Measurements from ENCODE around the gene ATP6V0D1. TPM values are rescaled to one million over a fixed set of nuclear protein-coding genes. Genes with fewer than 3 reads are reported as not detected.

Gene ATP6V0D1
- polyA plus RNA-seq, 2 of the 4 experiments (the other 2 are of a cell fraction), result 45.7 to 103 TPM

DNA sequence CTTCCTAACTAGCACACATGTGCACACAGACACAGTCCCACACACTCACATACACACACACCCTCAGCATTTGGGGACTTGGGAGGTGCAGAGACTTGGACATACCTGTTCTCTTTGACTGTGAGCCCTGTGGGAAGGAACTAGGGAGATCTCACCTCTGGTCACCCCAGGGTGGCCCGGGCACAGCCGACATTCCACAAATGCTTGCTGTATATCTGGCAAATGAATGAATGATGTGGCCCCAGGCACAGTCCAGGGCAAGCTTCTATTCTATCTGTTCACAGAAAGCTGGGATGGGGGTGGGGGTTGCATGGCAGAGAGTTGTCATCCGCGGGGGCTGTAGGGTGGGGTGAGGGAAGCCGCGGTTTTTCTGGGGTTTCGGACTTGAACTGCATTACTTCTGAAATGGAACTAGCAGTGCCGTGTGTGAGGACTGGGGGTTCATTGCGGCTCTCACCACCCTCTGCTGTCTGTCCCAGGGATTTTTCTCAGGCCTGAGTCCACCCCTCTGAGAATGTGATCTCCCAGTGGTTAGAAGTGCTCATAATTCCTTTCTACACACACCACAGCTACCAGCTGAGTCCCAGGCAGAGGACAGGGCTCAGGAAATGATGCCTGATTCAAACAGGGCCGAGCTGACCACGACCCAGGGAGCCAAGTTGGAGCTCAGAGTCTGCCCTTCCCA, 44.4 kb upstream of the ATP6V0D1 start:
- Histone ChIP-seq H3K4me3 (no peak overlapping the region), H3K4me2 (peak overlapping the region; percentile 52), H3K27ac (peak overlapping the region in 1 of 2 experiments; percentile 42; a peak in 3 of 6 replicates), H3K9me3 (no peaks in the 10 kb centered on the region), H3K4me1 (peaks cover 50% of the 10 kb centered on the region)
- ChIA-PET CTCF (interaction anchor here (0.6 to 8.7 kb wide), 7 partner anchors 8 to 674 kb away, joined by 3 to 301 read pairs (median 9); partner anchors contain the start of genes CARMIL2 and CTCF), POLR2A (no interaction called here)
- FAIRE-seq (no peak), DNase-seq (ENCODE audit: low read depth in 1 of 2, low spot score in 1 of 2) (no peak), ATAC-seq (no peak)
- TF ChIP-seq, protein P1, sequence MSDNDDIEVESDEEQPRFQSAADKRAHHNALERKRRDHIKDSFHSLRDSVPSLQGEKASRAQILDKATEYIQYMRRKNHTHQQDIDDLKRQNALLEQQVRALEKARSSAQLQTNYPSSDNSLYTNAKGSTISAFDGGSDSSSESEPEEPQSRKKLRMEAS (IDR thresholded peaks at IDR 0.05), result no peak
- TF ChIP-seq, protein P2, sequence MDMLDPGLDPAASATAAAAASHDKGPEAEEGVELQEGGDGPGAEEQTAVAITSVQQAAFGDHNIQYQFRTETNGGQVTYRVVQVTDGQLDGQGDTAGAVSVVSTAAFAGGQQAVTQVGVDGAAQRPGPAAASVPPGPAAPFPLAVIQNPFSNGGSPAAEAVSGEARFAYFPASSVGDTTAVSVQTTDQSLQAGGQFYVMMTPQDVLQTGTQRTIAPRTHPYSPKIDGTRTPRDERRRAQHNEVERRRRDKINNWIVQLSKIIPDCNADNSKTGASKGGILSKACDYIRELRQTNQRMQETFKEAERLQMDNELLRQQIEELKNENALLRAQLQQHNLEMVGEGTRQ (IDR thresholded peaks at IDR 0.05), result no peak
- TF ChIP-seq HOXB13 (CRISPR knock-in tag; IDR thresholded peaks at IDR 0.05; ENCODE audit: low read depth) (no peak), NFE2L2 (conservative IDR thresholded peaks at IDR 0.05; ENCODE audit: low read length) (no peak)
- WGBS (ENCODE audit: missing lambda C conversion rate), result 49% methylated on average over 11 of the region's 11 CpGs

DNA sequence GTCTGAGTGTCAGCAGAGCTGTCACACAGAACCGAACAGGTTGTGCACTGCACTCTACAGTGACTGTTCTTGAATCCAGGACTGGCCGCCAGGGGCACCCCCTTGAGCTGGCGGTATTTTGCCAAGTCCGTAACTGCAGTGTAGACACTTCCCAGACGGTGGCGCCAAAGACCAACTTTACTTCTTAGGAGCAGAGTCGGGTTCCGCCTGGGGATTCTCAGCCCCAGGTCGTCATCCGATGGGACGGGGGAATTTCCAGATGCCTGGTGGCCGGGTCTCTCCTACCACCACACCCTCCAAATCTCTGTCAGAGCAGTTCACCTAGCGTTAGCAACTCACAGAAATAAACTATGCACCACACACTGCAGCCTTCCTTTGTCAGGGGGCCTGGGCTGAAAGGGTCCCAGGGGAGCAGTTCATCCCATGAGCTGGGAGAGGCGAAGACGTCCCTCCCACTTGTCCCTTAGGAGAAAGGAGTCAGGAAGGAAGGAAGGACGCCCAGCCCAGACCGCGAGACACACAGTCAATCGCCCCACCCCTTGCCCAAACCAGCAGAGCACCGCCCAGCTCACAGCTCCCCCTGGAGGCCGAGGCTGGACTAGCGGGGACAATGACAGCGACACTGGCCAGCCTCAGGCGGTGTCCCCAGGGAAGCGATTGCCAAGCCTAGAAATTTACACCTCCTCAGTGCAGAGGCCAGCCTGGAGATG, 40.3 kb upstream of the ATP6V0D1 start:
- peak overlapping the region; percentile 98 for H3K4me2 ChIP-seq
- ChIA-PET POLR2A (interaction anchor here (0.9 to 1.5 kb wide), 7 partner anchors 8 to 139 kb away, joined by 3 to 12 read pairs (median 5); partner anchors contain the start of genes ACD, ATP6V0D1, CTCF and PARD6A), CTCF (interaction anchor here (0.6 to 8.7 kb wide), 74 partner anchors 10 to 785 kb away, joined by 3 to 301 read pairs (median 5); partner anchors contain the start of genes ACD, AGRP, ATP6V0D1 and C16orf86)
- peak overlapping the region; percentile 64 for H3K4me3 ChIP-seq
- DNase-seq (ENCODE audit: low read depth in 1 of 2, low spot score in 1 of 2) (peak; percentile 94 to 96), FAIRE-seq (peak; percentile 73), ATAC-seq (peak; percentile 88 to 91)
- H3K4me1 ChIP-seq, result peaks cover 52% of the 10 kb centered on the region
- under 1% methylated on average over 22 of the region's 25 CpGs for WGBS (ENCODE audit: missing lambda C conversion rate)
- no peaks in the 10 kb centered on the region for H3K9me3 ChIP-seq
- TF ChIP-seq RAD21 (conservative IDR thresholded peaks at IDR 0.05 in 1 of 2, IDR thresholded peaks at IDR 0.05 in 1 of 2), result peak; percentile 93 to 95
- TF ChIP-seq, protein P3, sequence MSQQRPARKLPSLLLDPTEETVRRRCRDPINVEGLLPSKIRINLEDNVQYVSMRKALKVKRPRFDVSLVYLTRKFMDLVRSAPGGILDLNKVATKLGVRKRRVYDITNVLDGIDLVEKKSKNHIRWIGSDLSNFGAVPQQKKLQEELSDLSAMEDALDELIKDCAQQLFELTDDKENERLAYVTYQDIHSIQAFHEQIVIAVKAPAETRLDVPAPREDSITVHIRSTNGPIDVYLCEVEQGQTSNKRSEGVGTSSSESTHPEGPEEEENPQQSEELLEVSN (IDR thresholded peaks at IDR 0.05; ENCODE audit: borderline replicate concordance, low read depth), result no peak
- no peak for TF ChIP-seq NR3C1 (IDR thresholded peaks at IDR 0.05)
- peak; percentile 70 for TF ChIP-seq MAFK (IDR thresholded peaks at IDR 0.05; ENCODE audit: partially characterized antibody)
- TF ChIP-seq FOSL2 (IDR thresholded peaks at IDR 0.05), result no peak
- no peak for TF ChIP-seq FOSL2 (CRISPR knock-in tag; IDR thresholded peaks at IDR 0.05)
- peak; percentile 74 for TF ChIP-seq SMC3 (IDR thresholded peaks at IDR 0.05)
- TF ChIP-seq HEYL (CRISPR knock-in tag; IDR thresholded peaks at IDR 0.05), result no peak
- peak; percentile 80 for TF ChIP-seq POLR2A (IDR thresholded peaks at IDR 0.05; ENCODE audit: low read length)
- peak in 1 of 2 experiments; percentile 42; a peak in 1 of 5 replicates for TF ChIP-seq JUN (IDR thresholded peaks at IDR 0.05)
- 0 out of 2 replicates have a peak, but pooled peaks have one; percentile 39 for TF ChIP-seq TP53 (CRISPR knock-in tag; IDR thresholded peaks at IDR 0.05)
- TF ChIP-seq, protein P1 (IDR thresholded peaks at IDR 0.05), result peak; percentile 51; the same call in 1 of the 2 replicates
- TF ChIP-seq, protein P4, sequence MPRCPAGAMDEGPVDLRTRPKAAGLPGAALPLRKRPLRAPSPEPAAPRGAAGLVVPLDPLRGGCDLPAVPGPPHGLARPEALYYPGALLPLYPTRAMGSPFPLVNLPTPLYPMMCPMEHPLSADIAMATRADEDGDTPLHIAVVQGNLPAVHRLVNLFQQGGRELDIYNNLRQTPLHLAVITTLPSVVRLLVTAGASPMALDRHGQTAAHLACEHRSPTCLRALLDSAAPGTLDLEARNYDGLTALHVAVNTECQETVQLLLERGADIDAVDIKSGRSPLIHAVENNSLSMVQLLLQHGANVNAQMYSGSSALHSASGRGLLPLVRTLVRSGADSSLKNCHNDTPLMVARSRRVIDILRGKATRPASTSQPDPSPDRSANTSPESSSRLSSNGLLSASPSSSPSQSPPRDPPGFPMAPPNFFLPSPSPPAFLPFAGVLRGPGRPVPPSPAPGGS (IDR thresholded peaks at IDR 0.05), result no peak
- TF ChIP-seq, protein P5, sequence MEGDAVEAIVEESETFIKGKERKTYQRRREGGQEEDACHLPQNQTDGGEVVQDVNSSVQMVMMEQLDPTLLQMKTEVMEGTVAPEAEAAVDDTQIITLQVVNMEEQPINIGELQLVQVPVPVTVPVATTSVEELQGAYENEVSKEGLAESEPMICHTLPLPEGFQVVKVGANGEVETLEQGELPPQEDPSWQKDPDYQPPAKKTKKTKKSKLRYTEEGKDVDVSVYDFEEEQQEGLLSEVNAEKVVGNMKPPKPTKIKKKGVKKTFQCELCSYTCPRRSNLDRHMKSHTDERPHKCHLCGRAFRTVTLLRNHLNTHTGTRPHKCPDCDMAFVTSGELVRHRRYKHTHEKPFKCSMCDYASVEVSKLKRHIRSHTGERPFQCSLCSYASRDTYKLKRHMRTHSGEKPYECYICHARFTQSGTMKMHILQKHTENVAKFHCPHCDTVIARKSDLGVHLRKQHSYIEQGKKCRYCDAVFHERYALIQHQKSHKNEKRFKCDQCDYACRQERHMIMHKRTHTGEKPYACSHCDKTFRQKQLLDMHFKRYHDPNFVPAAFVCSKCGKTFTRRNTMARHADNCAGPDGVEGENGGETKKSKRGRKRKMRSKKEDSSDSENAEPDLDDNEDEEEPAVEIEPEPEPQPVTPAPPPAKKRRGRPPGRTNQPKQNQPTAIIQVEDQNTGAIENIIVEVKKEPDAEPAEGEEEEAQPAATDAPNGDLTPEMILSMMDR (IDR thresholded peaks at IDR 0.05), result peak; percentile 93
- TF ChIP-seq PHF8 (IDR thresholded peaks at IDR 0.05; ENCODE audit: borderline replicate concordance, low read depth), result peak; percentile 64; the same call in 1 of the 2 replicates
- TF ChIP-seq MAZ (IDR thresholded peaks at IDR 0.05; ENCODE audit: borderline replicate concordance, low read depth, low read length), result 0 out of 2 replicates have a peak, but pooled peaks have one; percentile 52
- peak overlapping the region; percentile 92 to 95 for H3K27ac ChIP-seq
